Effector memory CD4-positive, alpha-beta T cell (primary cell): Measurements from ENCODE around the gene NUP43.
"Not testable (repeated sequence)": the region's sequence is repeated elsewhere in the genome, so short reads cannot be mapped to it uniquely, and the experiment has no call there.

Experiments
- DNase-seq, 3 donors: peaks; one replicate each; pipeline ENCODE4 v3.0.0-alpha.2; 2020
- H3K27ac ChIP-seq: 2 replicates; pipeline ENCODE4 v1.7.0; 2013; ENCODE audit warnings: mild to moderate bottlenecking, low read length, moderate library complexity; ENCODE audit not compliant: insufficient read depth, poor library complexity, severe bottlenecking
- H3K27me3 ChIP-seq: replicated peaks from 2 replicates; pipeline ENCODE4 v1.7.0; 2013; ENCODE audit warnings: mild to moderate bottlenecking, low read length; ENCODE audit not compliant: insufficient read depth, control insufficient read depth, poor library complexity, severe bottlenecking
- H3K36me3 ChIP-seq: 2 replicates; pipeline ENCODE4 v1.7.0; 2013; ENCODE audit warnings: mild to moderate bottlenecking, low read length, moderate library complexity; ENCODE audit not compliant: control insufficient read depth, insufficient read depth
- H3K4me1 ChIP-seq: 2 replicates; pipeline ENCODE4 v1.7.0; 2013; ENCODE audit warnings: low read length, mild to moderate bottlenecking; ENCODE audit not compliant: control insufficient read depth, insufficient read depth, poor library complexity, severe bottlenecking
- H3K4me3 ChIP-seq: 2 replicates; pipeline ENCODE4 v1.7.0; 2013; ENCODE audit warnings: low read length, low read depth, mild to moderate bottlenecking; ENCODE audit not compliant: insufficient read depth, poor library complexity, severe bottlenecking
- H3K9me3 ChIP-seq: 2 replicates; pipeline ENCODE4 v1.7.0; 2013; ENCODE audit warnings: mild to moderate bottlenecking, low read length, moderate library complexity; ENCODE audit not compliant: control insufficient read depth

The NUP43 gene

DNA sequence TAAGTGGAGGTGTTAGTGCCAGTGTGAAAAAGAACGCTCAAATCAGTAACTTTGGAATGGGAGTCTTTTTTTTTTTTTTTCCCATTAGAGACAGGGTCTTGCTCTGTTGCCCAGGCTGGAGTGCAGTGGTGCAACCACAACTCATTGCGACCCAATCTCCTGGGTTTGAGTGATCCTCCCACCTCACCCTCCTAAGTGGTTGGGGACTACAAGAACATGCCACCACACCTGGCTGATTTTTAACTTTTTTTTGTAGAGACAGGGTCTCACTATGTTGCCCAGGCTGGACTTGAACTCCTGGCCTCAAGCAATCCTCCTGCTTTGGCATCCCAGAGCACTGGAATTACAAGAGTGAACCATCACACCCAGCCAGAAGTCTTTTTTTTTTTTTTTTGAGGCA, 48.2 kb downstream of the NUP43 start:
- H3K4me1 ChIP-seq = peaks cover 3% of the 10 kb centered on the region
- no peak overlapping the region for H3K27ac ChIP-seq
- no peak overlapping the region for H3K4me3 ChIP-seq
- no peak for DNase-seq
- peaks cover 14% of the 10 kb centered on the region for H3K36me3 ChIP-seq
- no peaks in the 10 kb centered on the region for H3K27me3 ChIP-seq
- no peaks in the 10 kb centered on the region for H3K9me3 ChIP-seq

- Histone ChIP-seq H3K9me3 (no peaks in the 10 kb centered on the region), H3K36me3 (peaks cover 20% of the 10 kb centered on the region), H3K4me1 (peaks cover 3% of the 10 kb centered on the region), H3K27me3 (no peaks in the 10 kb centered on the region), H3K27ac (no peak overlapping the region), H3K4me3 (no peak overlapping the region)
- no peak for DNase-seq
Observed at GRCh38 chr6:149696901-149697300, 49.4 kb downstream of the NUP43 start.

DNA sequence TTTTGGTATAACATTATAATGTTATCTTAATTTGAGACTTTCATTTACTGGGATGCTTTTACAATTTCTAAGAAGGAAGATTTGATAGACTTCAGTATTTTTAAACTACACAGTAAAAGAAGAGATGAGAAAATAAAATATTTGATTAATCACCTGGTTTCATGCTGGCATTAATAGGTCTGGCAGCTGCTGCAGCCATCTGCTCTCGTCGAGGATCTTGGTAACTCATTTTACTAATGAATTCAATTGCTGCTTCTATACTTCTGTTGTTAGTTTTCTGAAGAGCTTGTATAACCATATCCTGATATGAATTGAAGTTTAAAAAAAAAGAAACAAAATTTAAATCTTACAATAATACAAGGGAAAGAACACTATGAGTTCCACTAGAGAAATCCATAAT, 51.4 kb downstream of the NUP43 start:
- Histone ChIP-seq H3K27ac (no peak overlapping the region), H3K27me3 (no peaks in the 10 kb centered on the region), H3K4me3 (no peak overlapping the region), H3K36me3 (peaks cover 33% of the 10 kb centered on the region), H3K4me1 (peaks cover 3% of the 10 kb centered on the region), H3K9me3 (no peaks in the 10 kb centered on the region)
- DNase-seq = no peak

DNA sequence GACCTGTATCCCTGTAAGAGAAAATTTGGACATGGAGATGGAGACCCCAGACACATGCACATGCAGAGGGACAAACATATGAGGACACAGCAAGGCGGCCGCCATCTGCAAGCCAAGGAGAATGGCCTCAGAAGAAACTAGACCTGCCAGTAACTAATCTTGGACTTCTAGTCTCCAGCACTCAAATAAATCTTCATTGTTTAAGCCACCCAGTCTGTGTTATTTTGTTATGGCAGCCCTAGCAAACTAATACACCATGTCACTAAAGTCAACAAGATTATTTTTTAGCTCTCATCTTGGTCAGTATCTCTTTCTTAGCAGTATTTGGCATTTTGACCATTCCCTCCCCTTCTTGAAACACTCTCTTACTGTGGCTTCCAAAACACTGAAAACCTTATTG, 55.1 kb downstream of the NUP43 start:
- H3K27me3 ChIP-seq = no peaks in the 10 kb centered on the region
- no peak for DNase-seq
- no peak overlapping the region for H3K27ac ChIP-seq
- H3K4me3 ChIP-seq = no peak overlapping the region
- H3K36me3 ChIP-seq = peaks cover 25% of the 10 kb centered on the region
- H3K4me1 ChIP-seq = no peaks in the 10 kb centered on the region
- H3K9me3 ChIP-seq = no peaks in the 10 kb centered on the region

DNA sequence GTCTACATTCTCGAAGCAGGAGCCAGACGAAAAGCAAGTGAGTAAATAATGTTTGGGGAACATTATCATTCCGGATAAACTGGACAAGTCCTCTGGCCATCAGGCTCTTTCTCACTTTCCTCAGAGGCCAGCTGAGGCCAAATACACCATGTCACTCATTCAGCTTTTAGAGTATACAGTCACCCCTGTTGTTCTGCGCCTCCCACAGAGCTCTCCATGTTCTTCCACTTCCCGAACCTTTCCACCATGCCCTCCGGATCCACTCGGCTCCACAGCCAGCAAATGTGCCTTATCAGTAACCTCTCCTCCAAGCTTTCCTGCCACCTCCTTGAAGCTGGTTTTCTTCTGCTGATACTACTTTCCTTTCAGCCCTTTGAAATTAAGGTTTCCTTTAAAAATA, 60.1 kb downstream of the NUP43 start:
- H3K27me3 ChIP-seq = no peaks in the 10 kb centered on the region
- H3K9me3 ChIP-seq = no peaks in the 10 kb centered on the region
- no peak overlapping the region for H3K27ac ChIP-seq
- peaks cover 17% of the 10 kb centered on the region for H3K36me3 ChIP-seq
- H3K4me3 ChIP-seq = no peak overlapping the region
- no peaks in the 10 kb centered on the region for H3K4me1 ChIP-seq
- DNase-seq = no peak

GRCh38 chr6:149683256-149683859, 63.0 kb downstream of the NUP43 start:
- H3K27me3 ChIP-seq = no peaks in the 10 kb centered on the region
- H3K36me3 ChIP-seq = peaks cover 10% of the 10 kb centered on the region
- no peaks in the 10 kb centered on the region for H3K4me1 ChIP-seq
- no peak overlapping the region for H3K27ac ChIP-seq
- no peak overlapping the region for H3K4me3 ChIP-seq
- DNase-seq = no peak
- no peaks in the 10 kb centered on the region for H3K9me3 ChIP-seq

- peaks cover 13% of the 10 kb centered on the region for H3K36me3 ChIP-seq
Observed at GRCh38 chr6:149681845-149682244, 64.5 kb downstream of the NUP43 start.

DNA sequence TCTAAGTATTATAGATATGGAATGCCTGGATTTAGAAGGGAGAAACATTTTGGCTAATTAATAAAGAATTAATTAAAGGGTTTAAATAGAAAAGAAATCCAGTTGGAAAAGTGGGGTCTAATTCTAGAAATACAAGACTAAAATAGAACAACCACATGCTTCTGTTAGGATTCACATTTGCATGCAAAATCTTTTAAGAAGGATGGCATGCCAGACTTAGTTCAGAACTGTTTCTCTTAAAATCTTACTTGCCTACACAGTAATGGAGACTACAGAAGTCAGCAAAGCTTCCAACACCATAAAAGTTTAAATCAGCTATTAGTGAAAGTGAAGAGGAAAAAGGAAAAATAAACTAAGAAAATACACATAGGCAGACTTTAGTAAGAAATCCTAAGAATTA, 65.1 kb downstream of the NUP43 start:
- H3K36me3 ChIP-seq = peaks cover 14% of the 10 kb centered on the region
- H3K9me3 ChIP-seq = no peaks in the 10 kb centered on the region
- H3K4me3 ChIP-seq = no peak overlapping the region
- H3K4me1 ChIP-seq = no peaks in the 10 kb centered on the region
- no peaks in the 10 kb centered on the region for H3K27me3 ChIP-seq
- DNase-seq = no peak
- H3K27ac ChIP-seq = no peak overlapping the region

More at GRCh38 chr6:149681845-149682244, 64.5 kb downstream of the NUP43 start:
- not testable (repeated sequence) for H3K4me1 ChIP-seq, H3K4me3 ChIP-seq, H3K27ac ChIP-seq, H3K9me3 ChIP-seq, DNase-seq, H3K27me3 ChIP-seq

DNA sequence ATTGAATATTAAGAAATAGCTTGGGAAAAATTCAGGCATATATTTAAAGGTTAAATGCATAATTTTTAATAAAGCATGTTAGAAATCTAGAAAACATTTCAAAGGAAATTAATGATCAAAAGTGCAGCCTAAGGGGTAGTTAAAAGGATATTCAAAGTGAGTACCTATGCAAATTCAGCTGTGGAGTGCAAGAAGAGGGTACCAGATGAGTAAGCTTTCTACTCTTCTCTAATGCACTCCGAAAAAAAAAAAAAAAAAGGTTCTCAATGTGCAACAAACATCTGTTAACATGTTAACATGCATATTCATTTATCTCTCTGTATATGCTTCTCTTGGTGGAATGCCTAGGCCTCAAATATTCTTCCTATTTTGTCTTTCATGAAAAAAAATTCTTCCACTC, 65.8 kb downstream of the NUP43 start:
- Histone ChIP-seq H3K27me3 (no peaks in the 10 kb centered on the region), H3K9me3 (no peaks in the 10 kb centered on the region), H3K36me3 (peaks cover 19% of the 10 kb centered on the region), H3K4me3 (no peak overlapping the region), H3K27ac (no peak overlapping the region), H3K4me1 (no peaks in the 10 kb centered on the region)
- no peak for DNase-seq
